Skeletal muscle cell (primary cell): ENCODE measurements around the gene FMNL2.
A peak's percentile ranks its signal among the peaks of the same experiment; 100 is the strongest.

Experiments
- DNase-seq: peaks from one replicate; pipeline ENCODE4 v3.0.0-alpha.2; 2010; ENCODE audit warnings: low read depth
- H3K4me3 ChIP-seq: 2 replicates; pipeline ENCODE4 v1.5.1; 2011; ENCODE audit warnings: low read depth, mild to moderate bottlenecking, control low read depth, low read length, moderate library complexity

The FMNL2 gene

DNA sequence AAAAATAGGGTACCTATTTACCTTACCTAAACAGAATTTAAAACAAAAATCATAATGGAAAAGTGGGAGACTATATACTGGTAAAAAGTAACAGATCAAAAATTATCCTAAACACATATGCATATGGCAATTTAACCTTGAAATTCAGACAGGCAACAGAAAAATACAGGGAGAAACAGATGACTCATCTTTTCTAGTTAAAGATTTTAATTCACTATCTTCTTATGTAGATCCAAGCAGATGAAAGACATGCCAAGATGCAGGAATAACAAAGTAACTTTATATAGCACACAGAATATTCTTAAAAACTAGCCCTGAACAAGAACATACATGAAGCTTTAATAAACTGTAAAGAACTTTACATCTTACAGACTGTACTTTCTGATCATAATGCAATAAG, 351.3 kb downstream of the FMNL2 start:
- H3K4me3 ChIP-seq: no peak overlapping the region
- DNase-seq: no peak

DNA sequence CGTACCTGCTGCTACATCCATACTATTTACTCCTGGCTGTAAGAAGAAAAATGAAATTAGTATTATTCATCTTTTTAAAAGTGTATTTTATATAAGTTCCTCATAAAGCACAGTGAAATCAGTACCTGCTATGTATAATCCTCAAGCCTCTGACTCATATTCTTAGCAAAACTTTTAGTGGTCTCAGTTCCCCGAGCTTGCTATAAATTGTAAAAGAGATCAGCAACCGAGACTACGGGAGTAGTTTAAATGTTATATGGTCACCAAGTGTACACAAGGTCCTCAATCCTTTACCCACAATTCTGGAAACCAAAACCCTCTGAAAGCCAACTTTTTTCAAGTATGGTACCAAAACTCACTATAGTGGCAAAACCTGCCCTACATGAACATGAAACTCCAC, 358.1 kb downstream of the FMNL2 start:
- no peak for DNase-seq
- no peak overlapping the region for H3K4me3 ChIP-seq

DNA sequence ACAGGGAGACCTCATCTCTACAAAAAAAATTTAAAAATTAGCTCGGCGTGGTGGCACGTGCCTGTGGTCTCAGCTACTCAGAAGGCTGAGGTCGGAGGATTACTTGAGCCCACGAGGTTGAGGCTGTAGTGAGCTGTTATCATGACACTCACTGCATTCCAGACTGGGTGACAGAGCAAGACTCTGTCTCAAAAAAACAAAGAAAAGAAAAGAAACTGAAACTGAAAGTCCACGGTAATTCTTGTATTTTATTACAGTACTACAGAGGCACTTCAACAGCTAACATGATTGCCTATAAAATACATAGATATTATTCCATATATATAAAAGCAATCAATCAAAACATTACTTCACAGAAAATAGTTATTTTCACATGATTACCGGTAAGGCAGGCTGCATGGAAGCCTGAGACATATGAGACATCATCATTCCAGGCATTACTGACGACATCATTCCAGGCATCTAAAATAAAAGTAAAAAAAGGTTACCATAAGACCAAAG, 359.2 kb downstream of the FMNL2 start:
- peak; percentile 27 for DNase-seq
- H3K4me3 ChIP-seq: peak overlapping the region; percentile 30

DNA sequence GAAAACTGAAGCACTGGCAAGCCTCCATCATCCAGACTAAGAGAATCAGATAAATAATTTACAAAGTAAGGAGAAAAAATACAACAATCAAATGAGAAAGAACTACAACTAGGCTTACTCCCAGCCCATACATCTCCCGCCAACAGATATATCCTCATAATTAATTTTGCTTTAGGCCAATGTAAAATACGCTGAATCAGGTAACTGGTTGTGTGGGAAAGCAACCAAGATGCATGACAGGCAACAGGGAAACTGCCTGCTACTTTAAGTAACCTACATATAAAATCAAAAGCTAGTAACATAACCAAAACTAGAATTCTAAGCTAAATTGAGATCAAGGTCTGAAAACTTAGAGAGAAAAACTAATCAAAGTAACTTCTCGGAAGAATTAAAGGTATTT, 360.8 kb downstream of the FMNL2 start:
- H3K4me3 ChIP-seq: no peak overlapping the region
- DNase-seq: no peak

DNA sequence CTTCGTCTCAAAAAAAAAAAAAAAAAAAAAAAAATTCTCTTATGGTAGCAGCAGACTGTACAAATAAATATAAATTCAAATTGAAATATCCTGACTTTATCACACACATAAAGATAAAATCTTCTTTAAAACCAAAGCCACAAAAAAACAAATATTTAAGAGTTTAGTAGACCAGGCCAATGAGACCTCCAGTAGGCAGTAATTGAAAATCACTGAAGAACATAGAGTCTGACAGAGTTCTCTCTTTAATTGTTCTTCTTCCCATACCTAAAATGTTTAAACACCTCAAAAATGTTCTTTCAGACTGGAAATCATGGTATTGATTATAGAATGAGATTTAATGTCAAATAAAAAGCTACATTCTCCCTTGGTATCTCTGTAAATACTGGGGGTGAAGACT, 361.5 kb downstream of the FMNL2 start:
- no peak for DNase-seq
- no peak overlapping the region for H3K4me3 ChIP-seq
